ENCODE results near the gene UBE3C.

UBE3C gene

DNA sequence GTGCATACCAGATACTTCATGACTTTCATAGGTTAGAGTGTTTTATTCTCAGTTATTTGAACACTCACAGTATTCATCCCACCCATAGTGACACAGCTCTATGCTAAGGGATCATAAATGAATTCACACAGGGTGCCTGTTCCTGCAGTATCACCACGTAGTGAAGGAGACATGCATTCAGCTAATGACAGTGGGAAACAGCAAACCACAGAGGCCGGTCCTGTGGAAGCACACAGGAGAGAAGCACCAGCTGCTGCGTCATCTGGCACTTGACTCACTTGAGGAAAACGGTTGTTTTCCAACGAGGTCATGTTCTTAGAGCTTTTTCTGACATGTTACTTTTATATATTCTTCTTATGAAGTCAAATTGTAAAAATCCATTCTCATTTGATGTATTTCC, 73.0 kb downstream of the UBE3C start:
- peaks cover 24% of the 10 kb centered on the region for H3K36me3 ChIP-seq (ENCODE audit: insufficient read depth, low read length)
- H3K9me3 ChIP-seq (ENCODE audit: low read length), result no peaks in the 10 kb centered on the region
- no peak overlapping the region for H3K27ac ChIP-seq (ENCODE audit: low read depth, low read length)
- no peaks in the 10 kb centered on the region for H3K4me1 ChIP-seq (ENCODE audit: insufficient read depth, low read length)
- H3K4me3 ChIP-seq (ENCODE audit: low read depth in 1 of 2, low read length in 2 of 2), result no peak overlapping the region
- no peaks in the 10 kb centered on the region for H3K27me3 ChIP-seq (ENCODE audit: control insufficient read depth in 1 of 2, insufficient read depth in 2 of 2, low read length in 2 of 2)
- H3K9ac ChIP-seq (ENCODE audit: low read length), result no peak overlapping the region

GRCh38 chr7:157219154-157219553, 80.4 kb downstream of the UBE3C start:
- Histone ChIP-seq H3K9ac (ENCODE audit: low read length) (no peak overlapping the region), H3K27ac (ENCODE audit: low read depth, low read length) (no peak overlapping the region), H3K36me3 (ENCODE audit: insufficient read depth, low read length) (peaks cover 33% of the 10 kb centered on the region), H3K27me3 (ENCODE audit: control insufficient read depth in 1 of 2, insufficient read depth in 2 of 2, low read length in 2 of 2) (no peaks in the 10 kb centered on the region), H3K9me3 (ENCODE audit: low read length) (no peaks in the 10 kb centered on the region), H3K4me3 (ENCODE audit: low read depth in 1 of 2, low read length in 2 of 2) (no peak overlapping the region), H3K4me1 (ENCODE audit: insufficient read depth, low read length) (peaks cover 5% of the 10 kb centered on the region)

DNA sequence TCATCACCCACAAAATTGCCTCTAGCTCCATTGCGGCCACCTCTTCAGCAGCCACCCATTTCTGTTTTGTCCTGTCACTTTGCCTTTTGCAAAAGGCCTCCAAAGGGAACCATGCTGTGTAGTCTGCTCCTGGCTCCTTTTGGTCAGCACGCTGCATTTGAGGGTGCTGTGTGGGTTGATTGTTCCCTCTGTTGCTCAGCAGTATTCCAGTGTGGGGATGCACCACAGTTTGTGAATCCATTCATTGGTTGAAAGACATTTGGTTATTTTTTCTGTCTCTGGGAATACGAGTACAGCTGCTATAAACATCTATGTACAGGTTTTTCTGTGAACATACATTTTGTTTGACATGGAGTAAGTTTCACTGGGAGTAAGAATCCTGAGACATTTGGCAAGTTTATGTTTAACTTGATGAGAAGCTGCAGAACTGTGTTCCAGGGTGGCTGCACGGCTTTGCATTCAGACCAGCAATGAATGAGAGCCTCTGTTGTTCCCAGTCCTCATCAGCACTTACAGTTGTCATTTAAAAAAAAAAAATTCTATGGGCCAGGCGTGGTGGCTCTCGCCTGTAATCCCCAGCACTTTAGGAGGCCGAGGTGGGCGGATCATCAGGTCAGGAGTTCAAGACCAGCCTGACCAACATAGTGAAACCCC, 82.3 kb downstream of the UBE3C start:
- H3K27me3 ChIP-seq (ENCODE audit: control insufficient read depth in 1 of 2, insufficient read depth in 2 of 2, low read length in 2 of 2), result no peaks in the 10 kb centered on the region
- H3K27ac ChIP-seq (ENCODE audit: low read depth, low read length), result no peak overlapping the region
- H3K4me1 ChIP-seq (ENCODE audit: insufficient read depth, low read length), result peaks cover 5% of the 10 kb centered on the region
- H3K9me3 ChIP-seq (ENCODE audit: low read length), result no peaks in the 10 kb centered on the region
- H3K9ac ChIP-seq (ENCODE audit: low read length), result no peak overlapping the region
- peaks cover 39% of the 10 kb centered on the region for H3K36me3 ChIP-seq (ENCODE audit: insufficient read depth, low read length)
- H3K4me3 ChIP-seq (ENCODE audit: low read depth in 1 of 2, low read length in 2 of 2), result no peak overlapping the region

DNA sequence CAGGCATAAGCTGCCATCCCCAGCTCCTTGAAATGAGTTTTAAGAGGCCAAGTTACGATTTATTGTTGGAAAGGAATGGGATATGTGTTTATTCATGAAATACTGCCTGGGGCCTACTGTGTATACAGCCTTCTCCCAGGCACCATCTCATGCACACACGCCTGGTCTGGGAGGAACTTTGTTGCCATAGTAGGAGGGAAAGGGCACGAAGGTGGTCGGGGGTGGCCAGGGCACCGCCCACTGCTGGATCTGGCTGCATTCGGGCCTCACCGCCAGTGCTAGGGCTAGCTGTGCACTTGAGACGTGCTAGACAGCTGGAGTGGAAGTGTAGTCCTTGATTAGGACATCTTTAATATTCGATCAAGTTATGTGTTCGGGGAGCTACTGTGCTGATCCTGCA, 84.0 kb downstream of the UBE3C start:
- Histone ChIP-seq H3K9me3 (ENCODE audit: low read length) (no peaks in the 10 kb centered on the region), H3K36me3 (ENCODE audit: insufficient read depth, low read length) (peaks cover 39% of the 10 kb centered on the region), H3K27me3 (ENCODE audit: control insufficient read depth in 1 of 2, insufficient read depth in 2 of 2, low read length in 2 of 2) (no peaks in the 10 kb centered on the region), H3K4me3 (ENCODE audit: low read depth in 1 of 2, low read length in 2 of 2) (no peak overlapping the region), H3K9ac (ENCODE audit: low read length) (no peak overlapping the region), H3K27ac (ENCODE audit: low read depth, low read length) (peak overlapping the region; percentile 28), H3K4me1 (ENCODE audit: insufficient read depth, low read length) (peaks cover 5% of the 10 kb centered on the region)

DNA sequence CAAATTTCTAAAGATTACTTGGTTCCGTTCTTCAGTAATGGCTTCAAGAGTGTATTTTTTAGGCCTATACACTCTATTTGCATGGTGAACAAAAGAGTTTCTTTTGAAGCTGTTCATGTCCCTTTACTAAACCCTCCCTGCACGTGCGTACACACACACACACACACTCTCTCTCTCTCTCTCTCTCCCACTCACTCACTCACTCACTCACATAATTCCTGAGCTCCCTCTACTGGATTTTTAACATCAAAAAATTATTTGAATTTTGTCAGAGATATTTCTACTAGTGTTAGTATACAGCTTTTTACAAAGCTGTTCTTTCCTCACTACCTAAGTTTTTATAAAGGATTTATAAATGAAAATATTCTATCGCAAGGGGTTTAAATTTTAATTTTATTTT, 85.9 kb downstream of the UBE3C start:
- Histone ChIP-seq H3K4me3 (ENCODE audit: low read depth in 1 of 2, low read length in 2 of 2) (no peak overlapping the region), H3K4me1 (ENCODE audit: insufficient read depth, low read length) (peaks cover 5% of the 10 kb centered on the region), H3K36me3 (ENCODE audit: insufficient read depth, low read length) (peaks cover 39% of the 10 kb centered on the region), H3K27me3 (ENCODE audit: control insufficient read depth in 1 of 2, insufficient read depth in 2 of 2, low read length in 2 of 2) (no peaks in the 10 kb centered on the region), H3K9ac (ENCODE audit: low read length) (no peak overlapping the region), H3K27ac (ENCODE audit: low read depth, low read length) (no peak overlapping the region), H3K9me3 (ENCODE audit: low read length) (no peaks in the 10 kb centered on the region)

- Histone ChIP-seq H3K4me1 (ENCODE audit: insufficient read depth, low read length) (no peaks in the 10 kb centered on the region), H3K36me3 (ENCODE audit: insufficient read depth, low read length) (peaks cover 47% of the 10 kb centered on the region), H3K9me3 (ENCODE audit: low read length) (no peaks in the 10 kb centered on the region), H3K27ac (ENCODE audit: low read depth, low read length) (no peak overlapping the region), H3K9ac (ENCODE audit: low read length) (no peak overlapping the region), H3K27me3 (ENCODE audit: control insufficient read depth in 1 of 2, insufficient read depth in 2 of 2, low read length in 2 of 2) (no peaks in the 10 kb centered on the region), H3K4me3 (ENCODE audit: low read depth in 1 of 2, low read length in 2 of 2) (no peak overlapping the region)
Observed at GRCh38 chr7:157228864-157229422, 90.2 kb downstream of the UBE3C start.

DNA sequence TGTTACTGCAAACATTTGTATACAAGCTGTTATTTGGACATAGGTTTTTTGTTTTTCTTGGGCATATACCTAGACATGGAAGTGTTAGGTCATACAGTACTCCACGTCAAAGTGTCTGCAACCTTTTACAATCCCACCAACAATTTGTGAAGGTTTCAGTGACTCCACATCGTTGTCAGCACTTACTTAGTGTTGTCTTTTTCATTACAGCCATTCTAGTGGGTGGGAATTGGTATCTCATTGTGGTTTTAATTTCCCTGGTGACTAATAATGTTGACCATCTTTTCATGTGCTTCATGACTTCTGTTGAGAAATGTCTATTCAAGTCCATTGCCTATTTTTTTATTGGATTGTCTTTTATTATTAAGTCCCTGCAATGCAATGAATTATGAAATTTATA, 95.0 kb downstream of the UBE3C start:
- no peak overlapping the region for H3K9ac ChIP-seq (ENCODE audit: low read length)
- H3K27me3 ChIP-seq (ENCODE audit: control insufficient read depth in 1 of 2, insufficient read depth in 2 of 2, low read length in 2 of 2), result no peaks in the 10 kb centered on the region
- H3K9me3 ChIP-seq (ENCODE audit: low read length), result no peaks in the 10 kb centered on the region
- no peaks in the 10 kb centered on the region for H3K4me1 ChIP-seq (ENCODE audit: insufficient read depth, low read length)
- peaks cover 38% of the 10 kb centered on the region for H3K36me3 ChIP-seq (ENCODE audit: insufficient read depth, low read length)
- no peak overlapping the region for H3K4me3 ChIP-seq (ENCODE audit: low read depth in 1 of 2, low read length in 2 of 2)
- H3K27ac ChIP-seq (ENCODE audit: low read depth, low read length), result no peak overlapping the region

DNA sequence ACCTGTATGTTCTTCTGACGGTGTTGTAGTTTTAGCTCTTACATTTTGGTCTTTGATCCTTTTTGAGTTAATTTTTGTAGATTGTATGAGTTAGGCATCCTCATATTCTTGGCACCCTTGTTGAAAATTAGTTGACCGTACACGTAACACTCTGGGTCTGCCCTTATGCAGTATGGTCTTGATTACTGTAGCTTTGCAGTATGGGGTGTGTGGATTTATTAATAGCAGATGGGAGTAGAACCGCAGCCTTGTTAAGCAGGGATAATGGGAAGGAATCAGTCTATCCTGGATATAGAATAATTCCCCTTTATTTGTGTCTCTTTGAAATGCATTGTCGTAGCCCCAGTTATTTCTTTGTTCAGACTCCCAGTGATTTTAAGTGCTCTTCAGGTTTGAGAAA, 95.5 kb downstream of the UBE3C start:
- no peak overlapping the region for H3K9ac ChIP-seq (ENCODE audit: low read length)
- H3K4me3 ChIP-seq (ENCODE audit: low read depth in 1 of 2, low read length in 2 of 2), result no peak overlapping the region
- H3K27ac ChIP-seq (ENCODE audit: low read depth, low read length), result no peak overlapping the region
- H3K36me3 ChIP-seq (ENCODE audit: insufficient read depth, low read length), result peaks cover 38% of the 10 kb centered on the region
- no peaks in the 10 kb centered on the region for H3K9me3 ChIP-seq (ENCODE audit: low read length)
- no peaks in the 10 kb centered on the region for H3K27me3 ChIP-seq (ENCODE audit: control insufficient read depth in 1 of 2, insufficient read depth in 2 of 2, low read length in 2 of 2)
- no peaks in the 10 kb centered on the region for H3K4me1 ChIP-seq (ENCODE audit: insufficient read depth, low read length)

DNA sequence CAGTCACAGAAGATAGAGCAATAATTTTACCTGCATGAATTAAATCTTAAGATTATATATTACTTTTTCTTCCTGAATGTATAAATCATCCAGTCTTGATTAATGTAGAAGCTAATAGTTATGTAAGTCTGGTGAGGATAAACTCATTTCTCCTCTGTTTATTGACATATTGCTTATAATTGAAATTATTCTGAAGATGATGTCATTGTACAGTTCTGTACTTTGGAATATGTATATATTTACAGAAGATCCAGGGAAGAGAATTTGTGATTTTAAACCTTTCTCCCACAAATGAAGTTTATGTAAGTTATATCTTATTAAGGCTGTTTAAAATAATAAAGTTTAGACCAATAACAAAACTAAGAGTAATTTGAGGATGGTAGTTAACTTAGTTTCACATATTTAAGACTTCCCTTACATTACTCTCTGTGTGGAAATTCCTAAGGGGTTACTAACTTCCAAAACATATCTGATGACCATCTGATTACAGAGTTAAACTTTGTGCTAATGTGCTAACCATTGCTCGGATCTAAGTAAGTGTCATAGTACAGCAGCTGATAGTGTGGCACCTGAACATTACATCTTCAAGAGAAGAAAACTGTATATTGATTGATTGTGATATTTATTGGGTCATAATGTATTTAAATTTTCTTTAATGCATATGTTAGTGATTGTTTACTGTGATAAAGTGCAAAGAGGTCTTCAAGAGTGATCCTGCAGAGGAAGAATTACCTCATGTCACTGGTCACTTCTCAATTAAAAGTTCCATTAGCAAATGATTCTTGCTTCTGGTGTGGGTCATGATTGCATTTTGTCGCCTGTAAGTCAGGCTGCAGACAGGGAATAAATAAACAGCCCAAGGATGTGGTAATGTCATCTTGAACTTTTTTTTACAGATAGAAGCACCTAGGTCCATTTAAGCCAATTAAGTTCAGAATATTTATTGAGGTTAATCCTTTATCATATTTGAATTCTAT, 96.9 kb downstream of the UBE3C start:
- no peak overlapping the region for H3K9ac ChIP-seq (ENCODE audit: low read length)

GRCh38 chr7:157238087-157238486, 99.4 kb downstream of the UBE3C start:
- no peak overlapping the region for H3K27ac ChIP-seq (ENCODE audit: low read depth, low read length)
- no peaks in the 10 kb centered on the region for H3K9me3 ChIP-seq (ENCODE audit: low read length)
- H3K36me3 ChIP-seq (ENCODE audit: insufficient read depth, low read length), result peaks cover 27% of the 10 kb centered on the region
- H3K27me3 ChIP-seq (ENCODE audit: control insufficient read depth in 1 of 2, insufficient read depth in 2 of 2, low read length in 2 of 2), result no peaks in the 10 kb centered on the region
- H3K4me1 ChIP-seq (ENCODE audit: insufficient read depth, low read length), result no peaks in the 10 kb centered on the region
- no peak overlapping the region for H3K9ac ChIP-seq (ENCODE audit: low read length)
- no peak overlapping the region for H3K4me3 ChIP-seq (ENCODE audit: low read depth in 1 of 2, low read length in 2 of 2)

More for the DNA sequence above, 96.9 kb downstream of the UBE3C start:
- H3K27ac ChIP-seq (ENCODE audit: low read depth, low read length), result no peak overlapping the region
- no peak overlapping the region for H3K4me3 ChIP-seq (ENCODE audit: low read depth in 1 of 2, low read length in 2 of 2)
- peaks cover 38% of the 10 kb centered on the region for H3K36me3 ChIP-seq (ENCODE audit: insufficient read depth, low read length)
- no peaks in the 10 kb centered on the region for H3K27me3 ChIP-seq (ENCODE audit: control insufficient read depth in 1 of 2, insufficient read depth in 2 of 2, low read length in 2 of 2)
- no peaks in the 10 kb centered on the region for H3K4me1 ChIP-seq (ENCODE audit: insufficient read depth, low read length)
- H3K9me3 ChIP-seq (ENCODE audit: low read length), result no peaks in the 10 kb centered on the region

GRCh38 chr7:157239571-157240270, 101.0 kb downstream of the UBE3C start:
- Histone ChIP-seq H3K36me3 (ENCODE audit: insufficient read depth, low read length) (peaks cover 19% of the 10 kb centered on the region), H3K9me3 (ENCODE audit: low read length) (no peaks in the 10 kb centered on the region), H3K4me1 (ENCODE audit: insufficient read depth, low read length) (no peaks in the 10 kb centered on the region)

More at GRCh38 chr7:157239571-157240270, 101.0 kb downstream of the UBE3C start:
- Histone ChIP-seq H3K9ac (ENCODE audit: low read length) (no peak overlapping the region), H3K27me3 (ENCODE audit: control insufficient read depth in 1 of 2, insufficient read depth in 2 of 2, low read length in 2 of 2) (no peaks in the 10 kb centered on the region), H3K4me3 (ENCODE audit: low read depth in 1 of 2, low read length in 2 of 2) (no peak overlapping the region), H3K27ac (ENCODE audit: low read depth, low read length) (no peak overlapping the region)

Data from muscle layer of colon (tissue), 2 donors.